Kidney epithelial cell (primary cell): ENCODE measurements around the gene PRKCQ. TPM values are rescaled to one million over a fixed set of nuclear protein-coding genes. Genes with fewer than 3 reads are reported as not detected.

Source experiments
- DNase-seq: peaks from one replicate; pipeline ENCODE4 v3.0.0-alpha.2; 2010; ENCODE audit warnings: low read depth
- H3K27me3 ChIP-seq: 2 replicates; pipeline ENCODE4 v1.6.0; 2011; ENCODE audit warnings: low read length; ENCODE audit not compliant: control insufficient read depth, insufficient read depth
- H3K36me3 ChIP-seq: 2 replicates; pipeline ENCODE4 v1.5.1; 2011; ENCODE audit warnings: low read length; ENCODE audit not compliant: control insufficient read depth, insufficient read depth
- H3K4me3 ChIP-seq: 2 replicates; pipeline ENCODE4 v1.5.1; 2011; ENCODE audit warnings: low read depth, mild to moderate bottlenecking, control low read depth, low read length
- CTCF ChIP-seq: IDR thresholded peaks from 2 replicates; pipeline ENCODE4 v1.5.1; 2011; ENCODE audit warnings: mild to moderate bottlenecking, moderate library complexity, low read length, control low read depth, inconsistent platforms; ENCODE audit not compliant: insufficient read depth, poor library complexity, severe bottlenecking
- total RNA-seq: library from RNA; depleted of rRNA; stranded (reverse); fragments of >200 nt; gene quantifications from 2 replicates; pipeline ENCODE4 v1.2.3, GENCODE V29; 2015

PRKCQ gene
- total RNA-seq, 1 donor from 2014 or later = 8.1 TPM

DNA sequence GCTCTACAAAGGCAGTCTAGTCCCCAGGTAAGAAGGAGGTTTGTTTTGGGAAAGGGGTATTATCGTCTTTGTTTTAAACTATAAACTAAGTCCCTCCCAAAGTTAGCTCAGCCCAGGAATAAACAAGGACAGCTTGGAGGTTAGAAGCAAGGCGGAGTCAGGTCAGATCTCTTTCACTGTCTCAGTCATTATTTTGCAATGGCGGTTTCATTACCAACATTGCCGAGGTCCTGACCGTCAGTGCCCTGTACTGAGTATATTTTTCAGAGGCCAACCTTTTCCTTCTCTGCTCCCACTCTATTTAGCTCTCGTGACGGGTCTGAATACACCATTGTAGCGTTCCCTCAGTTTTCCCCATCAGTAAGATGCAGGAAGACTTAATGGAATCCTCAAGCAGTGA is 184.5 kb downstream of the PRKCQ start:
- DNase-seq = no peak
- Histone ChIP-seq H3K36me3 (no peaks in the 10 kb centered on the region), H3K27me3 (no peaks in the 10 kb centered on the region), H3K4me3 (no peak overlapping the region)
- no peak for TF ChIP-seq CTCF

DNA sequence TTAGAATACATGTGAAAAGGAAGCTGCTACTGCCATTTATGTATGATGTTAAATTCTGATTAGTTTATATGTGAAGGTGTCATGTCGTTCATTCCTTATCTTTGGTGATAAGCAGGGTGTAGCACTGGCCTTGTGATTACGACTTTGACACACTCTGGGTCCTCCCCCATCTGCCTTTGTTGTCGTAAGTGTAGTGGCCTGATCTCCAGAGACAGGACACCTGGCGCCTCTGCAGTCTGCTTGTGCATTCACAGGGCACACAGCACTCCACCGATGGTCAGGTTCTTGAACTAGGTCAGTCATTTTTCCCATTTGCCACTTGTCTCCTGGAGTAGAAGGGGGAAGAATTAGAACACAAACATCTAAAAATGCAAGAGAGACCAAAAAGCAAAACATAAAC is 186.0 kb downstream of the PRKCQ start:
- Histone ChIP-seq H3K27me3 (no peaks in the 10 kb centered on the region), H3K36me3 (no peaks in the 10 kb centered on the region), H3K4me3 (no peak overlapping the region)
- no peak for TF ChIP-seq CTCF
- DNase-seq = no peak

- H3K27me3 ChIP-seq = no peaks in the 10 kb centered on the region
- TF ChIP-seq CTCF = no peak
- no peak for DNase-seq
- H3K4me3 ChIP-seq = no peak overlapping the region
- no peaks in the 10 kb centered on the region for H3K36me3 ChIP-seq
Measured at GRCh38 chr10:6393168-6393567, 186.9 kb downstream of the PRKCQ start.

DNA sequence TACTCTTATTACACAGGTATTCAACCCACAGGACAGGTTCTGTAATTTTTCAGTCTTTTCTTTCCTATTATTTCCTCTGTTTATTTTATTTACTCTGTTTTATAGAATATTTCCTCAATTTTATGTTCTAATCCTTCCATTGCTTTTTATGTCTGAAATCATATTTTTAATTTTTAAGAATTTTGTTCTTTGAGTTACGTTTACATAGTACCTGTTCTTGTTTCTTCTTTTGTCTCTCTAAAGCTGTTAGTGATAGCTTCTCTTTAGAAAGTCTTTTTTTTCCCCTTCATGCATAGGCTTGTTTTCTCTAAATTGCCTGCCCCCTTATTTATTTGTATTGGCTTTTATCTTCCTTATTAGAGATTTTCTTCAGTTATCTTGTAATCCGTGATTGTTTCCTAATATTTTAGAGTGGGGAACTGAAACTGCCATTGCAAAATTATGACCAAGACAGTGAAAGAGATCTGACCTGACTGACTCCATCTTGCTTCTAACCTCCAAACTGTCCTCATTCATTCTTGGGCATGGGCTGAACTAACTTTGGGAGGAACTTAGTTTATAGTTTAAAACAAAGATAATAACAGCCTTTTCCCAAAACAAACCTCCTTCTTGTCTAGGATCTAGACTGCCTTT is 189.7 kb downstream of the PRKCQ start:
- H3K36me3 ChIP-seq = no peaks in the 10 kb centered on the region
- DNase-seq = no peak
- no peak for TF ChIP-seq CTCF
- H3K27me3 ChIP-seq = no peaks in the 10 kb centered on the region
- H3K4me3 ChIP-seq = no peak overlapping the region

GRCh38 chr10:6388261-6388893 is 191.7 kb downstream of the PRKCQ start:
- DNase-seq = no peak
- no peaks in the 10 kb centered on the region for H3K27me3 ChIP-seq
- no peak for TF ChIP-seq CTCF
- no peak overlapping the region for H3K4me3 ChIP-seq
- H3K36me3 ChIP-seq = no peaks in the 10 kb centered on the region

DNA sequence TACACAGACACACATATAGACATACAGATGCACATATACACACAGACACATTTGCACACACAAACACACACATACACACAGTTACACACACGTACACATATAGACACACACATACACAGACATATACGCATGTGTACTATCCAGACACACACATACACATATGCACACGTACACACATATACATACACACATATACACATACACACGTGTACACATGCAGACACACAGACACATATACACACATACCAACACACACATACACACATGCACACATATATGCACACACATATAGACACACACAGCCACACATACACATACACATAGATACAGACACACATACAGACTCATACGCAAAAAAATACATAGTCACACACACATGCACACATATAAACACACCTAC is 193.1 kb downstream of the PRKCQ start:
- no peak for DNase-seq
- Histone ChIP-seq H3K27me3 (no peaks in the 10 kb centered on the region), H3K36me3 (no peaks in the 10 kb centered on the region), H3K4me3 (no peak overlapping the region)
- no peak for TF ChIP-seq CTCF
